HL-60 (cell line): ENCODE measurements around the gene APOBEC3F.

ENCODE experiments used
- CTCF ChIP-seq: IDR thresholded peaks from one replicate; pipeline ENCODE4 v1.5.1; 2011; ENCODE audit warnings: low read length, control low read depth, inconsistent platforms; ENCODE audit not compliant: insufficient read depth
- GABPA ChIP-seq: IDR thresholded peaks from 2 replicates; pipeline ENCODE4 v1.6.1; 2012; ENCODE audit warnings: low read depth
- POLR2AphosphoS5 ChIP-seq: IDR thresholded peaks from 2 replicates; pipeline ENCODE4 v1.6.1; 2012; ENCODE audit warnings: low read depth
- REST ChIP-seq: IDR thresholded peaks from 2 replicates; pipeline ENCODE4 v1.6.1; 2012; ENCODE audit warnings: low read depth; ENCODE audit not compliant: insufficient replicate concordance

GRCh38 chr22:39039306-39040126, 1.1 kb upstream of the APOBEC3F start:
- TF ChIP-seq CTCF (no peak), REST (no peak), GABPA (no peak), POLR2AphosphoS5 (no peak)
